Measurements from ENCODE around the gene ALB.

The ALB gene

GRCh38 chr4:73419106-73420038 lies 15.3 kb downstream of the ALB start:
- TF ChIP-seq CTCF (IDR thresholded peaks at IDR 0.05): no peak
- no peaks in the 10 kb centered on the region for H3K36me3 Mint-ChIP-seq (ENCODE audit: low read depth)
- no peak overlapping the region for H3K4me3 Mint-ChIP-seq
- H3K27ac Mint-ChIP-seq: no peak overlapping the region
- no peaks in the 10 kb centered on the region for H3K4me1 Mint-ChIP-seq
- no peak for DNase-seq
- no peaks in the 10 kb centered on the region for H3K9me3 Mint-ChIP-seq
- no peaks in the 10 kb centered on the region for H3K27me3 Mint-ChIP-seq (ENCODE audit: low read depth, poor library complexity)

DNA sequence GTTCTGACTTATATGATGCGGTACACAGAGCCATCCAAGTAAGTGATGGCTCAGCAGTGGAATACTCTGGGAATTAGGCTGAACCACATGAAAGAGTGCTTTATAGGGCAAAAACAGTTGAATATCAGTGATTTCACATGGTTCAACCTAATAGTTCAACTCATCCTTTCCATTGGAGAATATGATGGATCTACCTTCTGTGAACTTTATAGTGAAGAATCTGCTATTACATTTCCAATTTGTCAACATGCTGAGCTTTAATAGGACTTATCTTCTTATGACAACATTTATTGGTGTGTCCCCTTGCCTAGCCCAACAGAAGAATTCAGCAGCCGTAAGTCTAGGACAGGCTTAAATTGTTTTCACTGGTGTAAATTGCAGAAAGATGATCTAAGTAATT lies 16.5 kb downstream of the ALB start:
- TF ChIP-seq CTCF (IDR thresholded peaks at IDR 0.05): no peak
- H3K9me3 Mint-ChIP-seq: no peaks in the 10 kb centered on the region
- H3K27ac Mint-ChIP-seq: no peak overlapping the region
- H3K27me3 Mint-ChIP-seq (ENCODE audit: low read depth, poor library complexity): peaks cover 3% of the 10 kb centered on the region
- H3K4me1 Mint-ChIP-seq: no peaks in the 10 kb centered on the region
- DNase-seq: no peak
- no peak overlapping the region for H3K4me3 Mint-ChIP-seq
- H3K36me3 Mint-ChIP-seq (ENCODE audit: low read depth): no peaks in the 10 kb centered on the region

GRCh38 chr4:73421708-73422457 lies 17.8 kb downstream of the ALB start:
- Mint-ChIP-seq H3K27ac (no peak overlapping the region), H3K9me3 (no peaks in the 10 kb centered on the region), H3K36me3 (ENCODE audit: low read depth) (no peaks in the 10 kb centered on the region), H3K4me1 (no peaks in the 10 kb centered on the region), H3K4me3 (no peak overlapping the region), H3K27me3 (ENCODE audit: low read depth, poor library complexity) (peaks cover 3% of the 10 kb centered on the region)
- DNase-seq: no peak
- no peak for TF ChIP-seq CTCF (IDR thresholded peaks at IDR 0.05)

DNA sequence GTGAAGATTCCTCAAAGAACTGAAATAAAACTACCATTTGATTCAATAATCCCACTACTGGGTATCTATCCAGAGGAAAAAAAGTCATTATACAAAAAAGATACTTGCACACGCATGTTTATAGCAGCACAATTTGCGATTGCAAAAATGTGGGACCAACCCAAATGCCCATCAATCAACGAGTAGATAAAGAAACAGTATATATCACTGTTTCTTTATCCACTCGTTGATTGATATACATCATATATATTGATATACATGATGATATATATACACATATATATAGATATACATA lies 18.3 kb downstream of the ALB start:
- Mint-ChIP-seq H3K27ac (no peak overlapping the region), H3K36me3 (ENCODE audit: low read depth) (no peaks in the 10 kb centered on the region), H3K4me1 (no peaks in the 10 kb centered on the region), H3K27me3 (ENCODE audit: low read depth, poor library complexity) (peaks cover 3% of the 10 kb centered on the region), H3K4me3 (no peak overlapping the region), H3K9me3 (no peaks in the 10 kb centered on the region)
- TF ChIP-seq CTCF (IDR thresholded peaks at IDR 0.05): no peak
- DNase-seq: no peak

DNA sequence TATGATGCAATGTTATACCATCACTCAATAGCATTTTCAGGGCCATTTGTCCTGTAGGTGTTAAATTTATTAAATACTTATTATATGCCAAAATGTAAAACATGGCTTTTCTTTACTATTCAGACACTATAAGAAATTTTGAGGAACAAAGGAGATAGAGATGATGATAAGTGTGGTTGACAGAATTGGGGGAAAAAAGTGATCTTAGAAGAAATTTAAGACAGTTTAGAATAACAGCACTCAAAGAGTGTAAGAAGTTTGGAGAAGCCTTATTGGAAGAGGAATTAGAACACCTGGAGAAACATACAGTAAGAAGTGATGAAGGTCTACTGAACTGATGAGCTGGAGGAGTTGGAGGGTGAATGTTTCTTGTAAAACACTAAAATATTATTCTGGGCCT lies 19.1 kb downstream of the ALB start:
- H3K4me3 Mint-ChIP-seq: no peak overlapping the region
- H3K27me3 Mint-ChIP-seq (ENCODE audit: low read depth, poor library complexity): peaks cover 3% of the 10 kb centered on the region
- H3K36me3 Mint-ChIP-seq (ENCODE audit: low read depth): no peaks in the 10 kb centered on the region
- TF ChIP-seq CTCF (IDR thresholded peaks at IDR 0.05): no peak
- H3K9me3 Mint-ChIP-seq: no peaks in the 10 kb centered on the region
- H3K27ac Mint-ChIP-seq: no peak overlapping the region
- no peaks in the 10 kb centered on the region for H3K4me1 Mint-ChIP-seq
- no peak for DNase-seq
